Chondrocyte (in vitro differentiated cells): ENCODE results near the gene TUBB4A. TPM values are rescaled to one million over a fixed set of nuclear protein-coding genes. Genes with fewer than 3 reads are reported as not detected.

ENCODE experiments used
- DNase-seq: peaks from one replicate; pipeline ENCODE4 v3.0.0; 2021; ENCODE audit warnings: mixed read lengths, low spot score
- H3K27ac Mint-ChIP-seq: one replicate; pipeline ENCODE4 v1.8.0; 2021; ENCODE audit warnings: mild to moderate bottlenecking, moderate library complexity, mixed read lengths; ENCODE audit not compliant: unreplicated experiment
- H3K27me3 Mint-ChIP-seq: 2 replicates; pipeline ENCODE4 v1.8.0; 2021; ENCODE audit warnings: low read depth, mixed read lengths
- H3K36me3 Mint-ChIP-seq: 2 replicates; pipeline ENCODE4 v1.8.0; 2021; ENCODE audit warnings: low read depth, mixed read lengths
- H3K4me1 Mint-ChIP-seq: 2 replicates; pipeline ENCODE4 v1.8.0; 2021; ENCODE audit warnings: low read depth, mild to moderate bottlenecking, mixed read lengths
- H3K4me3 Mint-ChIP-seq: one replicate; pipeline ENCODE4 v1.8.0; 2021; ENCODE audit warnings: mild to moderate bottlenecking, moderate library complexity, mixed read lengths; ENCODE audit not compliant: unreplicated experiment
- H3K9me3 Mint-ChIP-seq: 2 replicates; pipeline ENCODE4 v1.8.0; 2021; ENCODE audit warnings: low read depth, mixed read lengths
- CTCF ChIP-seq: fragments of 200-600 bp; sonication (generic); IDR thresholded peaks from 2 replicates; pipeline ENCODE4 v1.5.0; 2021; ENCODE audit warnings: antibody characterized with exemption, mild to moderate bottlenecking, moderate library complexity
- total RNA-seq: library from RNA; stranded (reverse); gene quantifications from 3 replicates; pipeline ENCODE4 v1.2.1, GENCODE V29; 2021

TUBB4A gene
- total RNA-seq, 1 donor from 2014 or later: 0.70 TPM

- Mint-ChIP-seq H3K4me3 (peak overlapping the region; percentile 59), H3K27me3 (peaks cover 17% of the 10 kb centered on the region)
- no peak for TF ChIP-seq CTCF
Observed at GRCh38 chr19:6475321-6476108, 26.6 kb downstream of the TUBB4A start.

GRCh38 chr19:6473647-6474046 is 28.5 kb downstream of the TUBB4A start:
- Mint-ChIP-seq H3K36me3 (no peaks in the 10 kb centered on the region), H3K4me1 (peaks cover 6% of the 10 kb centered on the region), H3K9me3 (no peaks in the 10 kb centered on the region), H3K27ac (no peak overlapping the region), H3K4me3 (no peak overlapping the region), H3K27me3 (peaks cover 27% of the 10 kb centered on the region)
- TF ChIP-seq CTCF: no peak
- no peak for DNase-seq

More at GRCh38 chr19:6475321-6476108, 26.6 kb downstream of the TUBB4A start:
- DNase-seq: no peak
- peaks cover 6% of the 10 kb centered on the region for H3K4me1 Mint-ChIP-seq
- no peaks in the 10 kb centered on the region for H3K9me3 Mint-ChIP-seq
- no peaks in the 10 kb centered on the region for H3K36me3 Mint-ChIP-seq
- H3K27ac Mint-ChIP-seq: no peak overlapping the region

- Mint-ChIP-seq H3K36me3 (no peaks in the 10 kb centered on the region), H3K27me3 (peaks cover 35% of the 10 kb centered on the region), H3K4me3 (no peak overlapping the region), H3K27ac (no peak overlapping the region), H3K4me1 (peaks cover 6% of the 10 kb centered on the region), H3K9me3 (no peaks in the 10 kb centered on the region)
- no peak for DNase-seq
- no peak for TF ChIP-seq CTCF
Observed at GRCh38 chr19:6472713-6473112, 29.4 kb downstream of the TUBB4A start.

- H3K27me3 Mint-ChIP-seq: peaks cover 45% of the 10 kb centered on the region
- no peaks in the 10 kb centered on the region for H3K9me3 Mint-ChIP-seq
- peaks cover 2% of the 10 kb centered on the region for H3K4me1 Mint-ChIP-seq
- H3K4me3 Mint-ChIP-seq: no peak overlapping the region
- no peak for TF ChIP-seq CTCF
- no peaks in the 10 kb centered on the region for H3K36me3 Mint-ChIP-seq
- H3K27ac Mint-ChIP-seq: no peak overlapping the region
- DNase-seq: no peak
Observed at GRCh38 chr19:6471076-6471475, 31.0 kb downstream of the TUBB4A start.

- Mint-ChIP-seq H3K27ac (no peak overlapping the region), H3K9me3 (no peaks in the 10 kb centered on the region), H3K36me3 (no peaks in the 10 kb centered on the region), H3K27me3 (peaks cover 50% of the 10 kb centered on the region), H3K4me1 (no peaks in the 10 kb centered on the region), H3K4me3 (no peak overlapping the region)
- DNase-seq: no peak
- TF ChIP-seq CTCF: no peak
Observed at GRCh38 chr19:6470173-6470572, 31.9 kb downstream of the TUBB4A start.
